CD4-positive, CD25-positive, alpha-beta regulatory T cell (primary cell): Measurements from ENCODE around the gene FAM171A2. TPM values are rescaled to one million over a fixed set of nuclear protein-coding genes. Genes with fewer than 3 reads are reported as not detected.

ENCODE experiments used
- ATAC-seq, 2 donors: fragments of 150-1000 bp; cut with Tn5 transposase; one replicate each; pipeline ENCODE4 v1.10.0; 2021; ENCODE audit warnings: low read depth in 2 of 2, moderate number of reproducible peaks in 2 of 2, moderate library complexity in 1 of 2
- DNase-seq, 3 donors: peaks; one replicate each; pipeline versions ENCODE4 v3.0.0 to v3.0.0-alpha.2; 2012 to 2022; ENCODE audit warnings: mixed read lengths in 1 of 3
- H3K27ac ChIP-seq: one replicate; pipeline ENCODE4 v1.7.0; 2013; ENCODE audit warnings: mild to moderate bottlenecking, low read length; ENCODE audit not compliant: insufficient read depth, poor library complexity, severe bottlenecking
- H3K27me3 ChIP-seq: one replicate; pipeline ENCODE4 v1.7.0; 2013; ENCODE audit warnings: low read length; ENCODE audit not compliant: control insufficient read depth, insufficient read depth
- H3K36me3 ChIP-seq: one replicate; pipeline ENCODE4 v1.7.0; 2013; ENCODE audit warnings: mild to moderate bottlenecking, low read length, moderate library complexity; ENCODE audit not compliant: control insufficient read depth, insufficient read depth
- H3K4me1 ChIP-seq: 2 replicates; pipeline ENCODE4 v1.7.0; 2013; ENCODE audit warnings: mild to moderate bottlenecking, low read length; ENCODE audit not compliant: insufficient read depth, control insufficient read depth, poor library complexity, severe bottlenecking
- H3K4me3 ChIP-seq: one replicate; pipeline ENCODE4 v1.7.0; 2013; ENCODE audit warnings: low read depth, mild to moderate bottlenecking, low read length, moderate library complexity
- H3K9me3 ChIP-seq, 2 experiments: 1 replicate in 1 of 2; 2 replicates in 1 of 2; pipeline ENCODE4 v1.7.0; 2013; ENCODE audit warnings: low read length in 2 of 2, mild to moderate bottlenecking in 1 of 2, moderate library complexity in 1 of 2; ENCODE audit not compliant: control insufficient read depth in 2 of 2
- H3K27ac Mint-ChIP-seq, 3 donors: one replicate each; pipeline ENCODE4 v1.8.0; 2020 to 2022; ENCODE audit warnings: mild to moderate bottlenecking in 3 of 3, mixed read lengths in 3 of 3, moderate library complexity in 2 of 3
- H3K27me3 Mint-ChIP-seq: one replicate; pipeline ENCODE4 v1.8.0; 2022; ENCODE audit warnings: mild to moderate bottlenecking, mixed read lengths
- H3K36me3 Mint-ChIP-seq: one replicate; pipeline ENCODE4 v1.8.0; 2020; ENCODE audit warnings: mixed read lengths
- H3K4me1 Mint-ChIP-seq, 4 donors: one replicate each; pipeline ENCODE4 v1.8.0; 2020 to 2022; ENCODE audit warnings: mixed read lengths in 4 of 4, mild to moderate bottlenecking in 1 of 4
- H3K4me3 Mint-ChIP-seq, 4 donors: one replicate each; pipeline ENCODE4 v1.8.0; 2020 to 2022; ENCODE audit warnings: mild to moderate bottlenecking in 4 of 4, mixed read lengths in 4 of 4, moderate library complexity in 3 of 4
- H3K9me3 Mint-ChIP-seq, 7 donors: one replicate each; pipeline ENCODE4 v1.8.0; 2020 to 2022; ENCODE audit warnings: mixed read lengths in 7 of 7, mild to moderate bottlenecking in 3 of 7, moderate library complexity in 2 of 7
- polyA plus RNA-seq, 4 donors: library from polyadenylated mRNA; unstranded; fragments of 300-500 nt; fragmentation: Illumina TruSeq; gene quantifications; one replicate each; pipeline ENCODE4 v1.2.3, GENCODE V29; 2021
- total RNA-seq: library from RNA; stranded (reverse); gene quantifications from one replicate; pipeline ENCODE4 v1.2.3, GENCODE V29; 2022

Gene FAM171A2
- total RNA-seq (0.25 TPM), polyA plus RNA-seq (under 1 TPM in 2 of 4 donors, not detected in 2; 0.07 to 0.09 TPM)

DNA sequence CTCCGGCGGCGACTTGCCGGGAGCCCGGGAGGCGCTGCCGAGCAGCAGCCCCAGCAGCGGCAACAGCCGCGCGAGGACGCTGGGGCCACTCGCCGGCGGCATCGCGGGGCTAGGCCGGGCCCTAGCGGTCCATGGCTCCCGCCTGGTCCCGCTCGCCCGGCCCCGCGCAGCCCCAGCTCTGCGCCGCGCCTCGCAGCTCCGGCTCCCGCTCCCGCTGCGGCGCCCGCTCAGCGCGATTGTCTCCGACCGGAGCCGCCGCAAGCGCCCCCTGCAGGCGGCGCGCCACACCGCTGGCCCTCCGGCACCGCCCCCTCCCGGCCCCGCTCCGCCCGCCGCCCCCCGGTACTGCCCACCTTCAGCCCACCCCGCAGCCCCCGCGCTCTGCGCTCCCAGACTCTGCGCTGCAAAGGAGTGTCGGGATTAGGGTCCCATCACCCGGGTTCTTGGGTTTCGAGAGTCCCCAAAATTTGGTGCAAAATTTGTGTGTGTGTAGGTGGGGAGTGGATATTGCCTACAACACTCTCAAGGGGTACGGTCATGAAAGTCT lies at the start of gene FAM171A2:
Gene FAM171A2 (minus strand): TSS at position 241 of the 547 bp plus-strand sequence. CDS start 139 bp downstream, at position 102.
- ATAC-seq (peak; percentile 76 to 85), DNase-seq (peak; percentile 53 to 62 (median 57))
- H3K4me3 ChIP-seq: no peak within 1 kb of the TSS
- Mint-ChIP-seq H3K27me3 (peaks cover 34% of the 10 kb centered on the region), H3K4me3 (peak within 1 kb of the TSS; percentile 41 to 89 (median 84)), H3K27ac (no peak within 1 kb of the TSS), H3K36me3 (no peaks in the 10 kb centered on the region), H3K4me1 (peaks cover 0 to 14% (median 0%) of the 10 kb centered on the region in 4 donors), H3K9me3 (peaks cover 0 to 2% (median 0%) of the 10 kb centered on the region in 7 donors)
- H3K27me3 ChIP-seq: no peaks in the 10 kb centered on the region
- H3K4me1 ChIP-seq: peaks cover 15% of the 10 kb centered on the region
- no peaks in the 10 kb centered on the region for H3K9me3 ChIP-seq
- no peak within 1 kb of the TSS for H3K27ac ChIP-seq
- no peaks in the 10 kb centered on the region for H3K36me3 ChIP-seq

- H3K4me3 Mint-ChIP-seq: no peak overlapping the region
- no peaks in the 10 kb centered on the region for H3K9me3 ChIP-seq
- peaks cover 26% of the 10 kb centered on the region for H3K36me3 Mint-ChIP-seq
- no peak for ATAC-seq
- peaks cover 0 to 10% (median 6%) of the 10 kb centered on the region in 4 donors for H3K4me1 Mint-ChIP-seq
- H3K4me1 ChIP-seq: no peaks in the 10 kb centered on the region
- H3K9me3 Mint-ChIP-seq: no peaks in the 10 kb centered on the region
- H3K27me3 ChIP-seq: no peaks in the 10 kb centered on the region
- H3K27ac Mint-ChIP-seq: no peak overlapping the region
- H3K27me3 Mint-ChIP-seq: no peaks in the 10 kb centered on the region
- no peak overlapping the region for H3K27ac ChIP-seq
- no peak overlapping the region for H3K4me3 ChIP-seq
- DNase-seq: no peak
- peaks cover 23% of the 10 kb centered on the region for H3K36me3 ChIP-seq
Measured at GRCh38 chr17:44409309-44410028, 45.8 kb upstream of the FAM171A2 start.

GRCh38 chr17:44408786-44409185 lies 45.1 kb upstream of the FAM171A2 start:
- Mint-ChIP-seq H3K4me1 (peaks cover 0 to 10% (median 6%) of the 10 kb centered on the region in 4 donors), H3K27me3 (no peaks in the 10 kb centered on the region), H3K27ac (peak overlapping the region in 1 of 3 donors; percentile 80), H3K36me3 (peaks cover 23% of the 10 kb centered on the region), H3K9me3 (no peaks in the 10 kb centered on the region), H3K4me3 (no peak overlapping the region)
- H3K4me3 ChIP-seq: no peak overlapping the region
- H3K27me3 ChIP-seq: no peaks in the 10 kb centered on the region
- DNase-seq (no peak), ATAC-seq (no peak)
- peaks cover 27% of the 10 kb centered on the region for H3K36me3 ChIP-seq
- H3K4me1 ChIP-seq: no peaks in the 10 kb centered on the region
- no peaks in the 10 kb centered on the region for H3K9me3 ChIP-seq
- H3K27ac ChIP-seq: no peak overlapping the region

DNA sequence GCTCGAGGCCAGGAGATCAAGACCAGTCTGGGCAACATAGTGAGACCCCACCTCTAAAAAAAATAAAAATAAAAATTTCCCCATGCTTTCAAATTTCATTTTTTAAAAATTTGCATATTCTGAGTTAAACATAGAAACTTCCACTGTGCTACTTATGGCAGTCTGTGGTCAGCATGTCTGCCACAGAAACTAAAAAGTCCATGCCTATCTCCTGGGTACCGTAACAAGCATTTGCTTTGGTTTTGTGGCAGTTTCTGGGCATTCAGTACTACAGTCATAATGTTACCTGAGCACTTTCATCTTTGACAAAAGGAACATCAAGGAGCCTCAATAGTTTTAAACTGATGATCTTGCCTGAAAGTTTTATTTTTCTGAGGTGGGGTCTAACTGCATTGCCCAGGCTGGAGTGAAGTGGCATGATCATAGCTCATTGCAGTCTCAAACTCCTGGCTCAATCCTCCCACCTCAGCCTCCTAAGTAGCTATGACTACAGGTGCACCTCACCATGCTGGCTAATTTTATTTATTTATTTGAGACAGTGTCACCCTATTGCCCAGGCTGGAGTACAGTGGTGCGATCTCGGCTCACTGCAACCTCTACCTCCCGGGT lies 39.0 kb upstream of the FAM171A2 start:
- no peaks in the 10 kb centered on the region for H3K27me3 ChIP-seq
- H3K9me3 ChIP-seq: no peaks in the 10 kb centered on the region
- no peaks in the 10 kb centered on the region for H3K4me1 ChIP-seq
- Mint-ChIP-seq H3K27ac (peak overlapping the region in 1 of 3 donors; percentile 11), H3K9me3 (peaks cover 0 to 2% (median 0%) of the 10 kb centered on the region in 7 donors), H3K36me3 (peaks cover 53% of the 10 kb centered on the region), H3K4me3 (no peak overlapping the region), H3K4me1 (peaks cover 0 to 10% (median 3%) of the 10 kb centered on the region in 4 donors), H3K27me3 (no peaks in the 10 kb centered on the region)
- DNase-seq (no peak), ATAC-seq (no peak)
- H3K27ac ChIP-seq: no peak overlapping the region
- H3K4me3 ChIP-seq: no peak overlapping the region
- H3K36me3 ChIP-seq: peaks cover 61% of the 10 kb centered on the region

- peaks cover 61% of the 10 kb centered on the region for H3K36me3 ChIP-seq
- no peaks in the 10 kb centered on the region for H3K9me3 ChIP-seq
- Mint-ChIP-seq H3K9me3 (peaks cover 0 to 2% (median 0%) of the 10 kb centered on the region in 7 donors), H3K27ac (no peak overlapping the region), H3K4me1 (peaks cover 1 to 5% (median 4%) of the 10 kb centered on the region in 4 donors), H3K4me3 (no peak overlapping the region), H3K36me3 (peaks cover 48% of the 10 kb centered on the region), H3K27me3 (no peaks in the 10 kb centered on the region)
- H3K4me3 ChIP-seq: no peak overlapping the region
- H3K4me1 ChIP-seq: no peaks in the 10 kb centered on the region
- no peaks in the 10 kb centered on the region for H3K27me3 ChIP-seq
- H3K27ac ChIP-seq: no peak overlapping the region
- ATAC-seq: no peak
- no peak for DNase-seq
Measured at GRCh38 chr17:44400226-44400847, 36.7 kb upstream of the FAM171A2 start.

DNA sequence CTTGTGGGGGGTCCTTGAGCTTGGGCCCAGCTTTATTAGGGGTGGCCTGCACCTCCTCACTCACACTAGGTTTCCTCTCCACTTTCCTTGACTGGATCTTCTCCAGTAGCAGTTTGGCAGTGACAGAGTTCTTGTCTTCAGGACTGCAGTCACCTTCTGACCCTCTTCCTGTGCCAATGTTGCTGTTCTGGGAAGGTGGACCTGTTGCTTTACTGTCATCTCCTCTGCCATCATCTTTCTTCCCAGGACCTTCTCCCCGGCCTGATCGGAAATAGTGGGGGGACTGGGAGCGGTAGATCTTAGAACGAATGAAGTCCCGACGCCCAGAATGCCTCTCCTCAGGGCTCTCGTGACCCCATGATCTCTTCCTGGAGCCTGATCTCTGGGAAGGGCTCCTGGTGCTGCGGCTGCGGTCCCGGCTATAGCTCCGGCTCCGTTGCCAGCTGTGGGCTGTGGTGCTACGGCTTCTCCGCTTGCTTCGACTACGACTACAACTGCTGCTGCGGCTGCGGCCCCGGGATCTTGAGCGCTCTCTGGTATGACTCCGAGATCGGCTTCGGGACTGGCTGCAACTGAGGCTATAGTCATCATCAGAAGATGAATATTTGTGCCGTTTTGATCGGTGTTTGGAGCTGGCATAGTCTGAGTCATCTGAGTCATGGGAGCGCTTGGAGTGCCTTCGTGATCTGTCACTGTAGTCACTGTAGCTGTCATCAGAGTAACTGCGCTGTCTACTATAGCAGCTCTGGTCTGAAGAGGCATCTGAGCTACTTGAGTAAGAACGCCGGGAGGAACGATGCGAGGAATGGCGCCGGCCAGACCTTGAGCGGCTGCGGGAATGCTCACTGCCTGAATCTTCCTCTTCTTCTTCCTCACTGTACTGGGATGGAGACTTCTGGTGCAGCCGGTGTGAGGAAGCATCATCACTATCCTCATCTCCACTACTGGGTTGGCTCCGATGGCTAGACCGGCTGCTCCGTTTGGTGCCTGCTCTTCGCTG lies 35.3 kb upstream of the FAM171A2 start:
- H3K36me3 ChIP-seq: peaks cover 51% of the 10 kb centered on the region
- no peaks in the 10 kb centered on the region for H3K27me3 ChIP-seq
- no peak overlapping the region for H3K4me3 ChIP-seq
- no peaks in the 10 kb centered on the region for H3K9me3 ChIP-seq
- no peak for DNase-seq
- H3K4me1 ChIP-seq: no peaks in the 10 kb centered on the region
- H3K9me3 Mint-ChIP-seq: peaks cover 0 to 2% (median 0%) of the 10 kb centered on the region in 7 donors
- H3K27me3 Mint-ChIP-seq: no peaks in the 10 kb centered on the region
- H3K4me1 Mint-ChIP-seq: peaks cover 0 to 4% (median 3%) of the 10 kb centered on the region in 4 donors
- H3K36me3 Mint-ChIP-seq: peaks cover 44% of the 10 kb centered on the region
- H3K4me3 Mint-ChIP-seq: no peak overlapping the region
- no peak for ATAC-seq
- no peak overlapping the region for H3K27ac ChIP-seq
- peak overlapping the region in 2 of 3 donors; percentile 26 to 94 for H3K27ac Mint-ChIP-seq
